Stimulated activated CD8-positive, alpha-beta memory T cell treated with anti-CD3 and anti-CD28 coated beads, Interleukin-4, amount 100 ng/mL, for 1 hour (primary cell): ENCODE results near the gene ZNF443.
"Not testable (repeated sequence)": the region's sequence is repeated elsewhere in the genome, so short reads cannot be mapped to it uniquely, and the experiment has no call there.

Experiments
- DNase-seq, 2 donors: peaks; one replicate each; pipeline ENCODE4 v3.0.0-alpha.2; 2020; ENCODE audit warnings: low read depth in 2 of 2, low spot score in 1 of 2

ZNF443 gene

DNA sequence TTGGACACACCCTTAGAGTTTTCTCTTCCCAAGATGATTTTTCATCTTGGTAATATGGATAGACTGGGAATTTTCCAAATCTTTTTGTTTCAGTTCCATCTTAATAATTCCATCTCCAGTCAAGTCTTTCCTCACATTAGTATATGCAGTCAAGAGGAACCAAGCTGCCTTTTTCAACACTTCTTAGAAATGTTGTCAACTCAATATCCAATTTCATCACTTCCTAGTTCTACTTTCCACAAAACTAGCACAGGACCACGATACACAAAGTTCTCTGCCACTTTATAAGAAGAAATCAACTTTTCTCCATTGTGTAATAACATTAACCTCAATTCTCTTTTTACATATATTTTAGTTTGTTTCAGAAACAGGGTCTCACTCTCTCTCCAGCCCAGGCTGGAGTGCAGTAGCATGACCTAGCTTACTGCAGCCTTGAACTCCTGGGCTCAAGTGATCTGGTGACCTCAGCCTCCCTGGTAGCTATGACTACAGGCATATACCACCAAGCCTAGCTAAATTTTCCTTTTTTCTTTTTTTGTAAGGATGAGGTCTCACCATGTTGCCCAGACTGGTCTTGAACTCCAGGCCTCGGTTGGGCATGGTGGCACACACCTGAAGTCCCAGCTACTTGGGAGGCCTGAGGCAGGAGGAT lies 15.5 kb downstream of the ZNF443 start:
- DNase-seq: no peak

DNA sequence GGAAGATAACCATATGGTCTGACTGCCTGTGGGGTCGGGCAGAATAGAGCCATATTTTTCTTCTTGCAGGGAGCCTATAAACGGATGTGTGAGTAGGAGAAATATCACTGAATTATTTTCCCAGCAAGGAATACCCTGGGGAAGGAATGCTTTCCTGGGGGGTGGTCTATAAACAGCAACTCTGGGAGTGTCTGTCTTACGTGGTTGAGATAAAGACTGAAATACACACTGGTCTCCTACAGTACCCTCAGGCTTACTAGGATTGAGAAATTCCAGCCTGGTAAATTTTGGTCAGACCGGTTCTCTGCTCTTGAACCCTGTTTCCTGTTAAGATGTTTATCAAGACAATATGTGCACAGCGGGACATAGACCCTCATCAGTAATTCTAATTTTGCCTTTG lies 23.5 kb downstream of the ZNF443 start:
- not testable (repeated sequence) for DNase-seq

DNA sequence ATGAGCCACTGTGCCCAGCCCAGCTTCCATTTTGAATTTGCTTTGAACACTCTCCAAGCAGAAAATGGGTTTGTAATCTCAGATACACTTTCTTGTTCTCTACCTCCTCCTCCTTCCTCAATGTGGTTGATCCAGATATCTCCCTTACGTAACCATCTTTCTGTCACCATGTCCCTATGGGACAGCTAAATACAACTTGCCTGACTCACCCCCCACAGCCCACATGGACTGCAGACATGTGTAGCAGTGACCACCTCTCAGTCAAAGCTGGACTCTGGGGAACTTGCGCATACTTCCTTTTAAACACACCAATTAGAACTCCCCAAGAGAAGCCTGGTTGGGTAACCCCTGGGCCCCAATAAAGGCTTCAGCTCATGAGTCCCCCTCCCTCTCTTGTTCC lies 28.9 kb downstream of the ZNF443 start:
- no peak for DNase-seq

GRCh38 chr19:12400633-12401502 lies 40.0 kb downstream of the ZNF443 start, which contains the start of gene ZNF799:
Gene ZNF799 (minus strand): TSS chr19:12401271. CDS start chr19:12401070, 201 bp downstream.
- peak; percentile 61 to 63 for DNase-seq

GRCh38 chr19:12399901-12400632 lies 40.8 kb downstream of the ZNF443 start:
- not testable (repeated sequence) for DNase-seq

DNA sequence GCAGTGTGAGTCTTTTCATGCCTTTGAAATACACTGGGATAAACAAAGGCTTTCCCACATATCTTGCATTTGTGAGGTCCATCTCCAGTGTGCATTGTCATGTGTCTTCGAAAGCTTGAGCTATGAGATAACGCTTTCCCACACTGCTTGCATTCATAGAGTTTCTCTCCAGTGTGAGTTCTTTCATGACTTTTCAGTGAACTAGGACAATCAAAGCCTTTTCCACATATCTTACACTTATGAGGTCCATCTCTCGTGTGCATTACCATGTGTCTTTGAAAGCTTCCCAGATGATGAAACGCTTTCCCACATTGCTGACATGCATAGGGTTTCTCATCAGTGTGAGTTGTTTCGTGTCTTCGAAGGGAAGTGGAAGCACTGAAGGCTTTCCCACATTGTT lies 49.7 kb downstream of the ZNF443 start:
- not testable (repeated sequence) for DNase-seq

- DNase-seq: not testable (repeated sequence)
Observed at GRCh38 chr19:12386365-12386764, 54.5 kb downstream of the ZNF443 start.

DNA sequence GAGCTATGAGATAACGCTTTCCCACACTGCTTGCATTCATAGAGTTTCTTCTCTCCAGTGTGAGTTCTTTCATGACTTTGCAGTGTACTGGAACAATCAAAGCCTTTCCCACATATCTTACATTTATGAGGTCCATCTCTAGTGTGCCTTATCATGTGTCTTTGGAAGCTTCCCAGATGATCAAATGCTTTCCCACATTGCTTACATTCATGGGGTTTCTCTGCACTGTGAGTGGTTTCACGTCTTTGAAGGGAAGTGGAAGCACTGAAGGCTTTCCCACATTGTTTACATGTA lies 60.4 kb downstream of the ZNF443 start:
- DNase-seq: no peak

- no peak for DNase-seq
Observed at GRCh38 chr19:12379732-12380443, 60.9 kb downstream of the ZNF443 start.
